HG02763 (cell line): ENCODE results near the gene IFNL2.
"Not testable (repeated sequence)": the region's sequence is repeated elsewhere in the genome, so short reads cannot be mapped to it uniquely, and the experiment has no call there.

ENCODE experiments used
- ATAC-seq: cut with Tn5 transposase; IDR thresholded peaks from one replicate; pipeline ENCODE4 v1.9.1; 2021; ENCODE audit warnings: mild to moderate bottlenecking, moderate library complexity; ENCODE audit not compliant: unreplicated experiment

IFNL2 gene

DNA sequence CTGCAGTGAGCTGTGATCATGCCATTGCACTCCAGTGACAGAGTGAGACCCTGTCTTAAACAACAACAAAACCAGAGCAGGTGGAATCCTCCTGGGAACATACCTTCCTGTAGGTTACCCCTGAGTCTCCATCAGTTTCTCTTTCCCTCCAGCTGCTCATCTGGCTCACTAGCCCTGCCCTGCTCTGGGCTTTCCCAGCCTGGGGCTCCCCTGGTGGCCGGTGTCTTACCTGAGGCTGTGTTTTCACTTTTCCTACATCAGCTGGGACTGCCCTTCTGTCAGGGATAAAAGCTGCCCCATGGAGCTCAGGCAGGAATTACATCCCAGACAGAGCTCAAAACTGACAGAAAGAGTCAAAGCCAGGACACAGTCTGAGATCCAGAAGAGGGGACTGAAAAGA, at the start of gene IFNL2:
Gene IFNL2 (plus strand): TSS at position 312 of the 400 bp plus-strand sequence. CDS start 173 bp downstream, outside the sequence.
- not testable (repeated sequence) for ATAC-seq

DNA sequence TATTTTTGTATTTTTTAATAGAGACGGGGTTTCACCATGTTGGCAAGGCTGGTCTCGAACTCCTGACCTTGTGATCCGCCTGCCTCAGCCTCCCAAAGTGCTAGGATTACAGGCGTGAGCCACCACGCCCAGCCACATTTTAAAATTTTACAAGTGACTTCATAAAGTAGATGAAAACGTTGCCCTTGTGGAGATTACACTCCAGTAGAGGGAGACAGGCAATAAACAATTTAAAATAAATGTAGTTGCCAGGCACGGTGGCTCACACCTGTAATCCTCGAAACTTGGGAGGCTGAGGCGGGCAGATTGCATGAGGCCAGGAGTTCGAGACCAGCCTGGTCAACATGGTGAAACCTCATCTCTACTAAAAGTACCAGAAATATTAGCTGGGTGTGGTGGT, 49.1 kb upstream of the IFNL2 start:
- not testable (repeated sequence) for ATAC-seq

GRCh38 chr19:39223703-39224279, 44.4 kb upstream of the IFNL2 start:
- no peak for ATAC-seq

DNA sequence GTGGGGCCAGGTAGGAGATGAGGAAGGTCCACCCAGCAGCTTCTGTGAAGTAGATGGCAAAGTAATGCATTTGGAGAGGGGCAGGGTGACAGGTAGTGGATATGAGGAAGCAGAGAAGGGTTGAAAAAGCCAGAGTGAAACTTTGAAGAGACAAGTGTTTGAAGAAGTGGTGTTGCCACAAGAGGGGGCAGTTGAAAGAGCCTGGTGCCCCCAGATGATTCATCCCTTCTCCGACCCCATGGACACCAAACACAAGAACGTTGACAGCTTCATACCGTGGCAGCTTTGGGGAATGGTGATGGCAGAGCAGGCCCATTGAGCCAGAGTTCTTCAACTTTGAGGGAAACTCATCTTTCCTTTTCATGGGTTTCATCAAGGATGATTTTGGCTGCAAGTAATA, 43.3 kb upstream of the IFNL2 start:
- no peak for ATAC-seq

- no peak for ATAC-seq
Observed at GRCh38 chr19:39230096-39230764, 38.0 kb upstream of the IFNL2 start.

DNA sequence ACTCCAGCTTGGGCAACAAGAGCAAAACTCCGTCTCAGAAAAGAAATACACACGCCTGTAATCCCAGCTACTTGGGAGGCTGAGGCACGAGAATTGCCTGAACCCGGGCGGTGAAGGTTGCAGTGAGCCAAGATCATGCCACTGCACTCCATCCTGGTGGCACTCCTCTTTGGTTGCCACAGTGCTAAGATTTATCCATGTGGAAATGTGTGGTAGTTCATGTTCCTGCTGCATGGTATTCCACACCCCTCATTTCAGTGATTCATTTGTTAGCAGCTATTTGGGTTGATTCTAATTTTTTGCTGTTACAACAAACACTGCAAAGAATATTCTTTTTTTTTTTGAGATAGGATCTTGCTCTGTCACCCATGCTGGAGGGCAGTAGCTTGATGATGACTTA, 35.5 kb upstream of the IFNL2 start:
- ATAC-seq, result no peak

- ATAC-seq, result no peak
Observed at GRCh38 chr19:39236527-39236926, 31.7 kb upstream of the IFNL2 start.

GRCh38 chr19:39237200-39238184, 30.7 kb upstream of the IFNL2 start:
- ATAC-seq, result no peak

DNA sequence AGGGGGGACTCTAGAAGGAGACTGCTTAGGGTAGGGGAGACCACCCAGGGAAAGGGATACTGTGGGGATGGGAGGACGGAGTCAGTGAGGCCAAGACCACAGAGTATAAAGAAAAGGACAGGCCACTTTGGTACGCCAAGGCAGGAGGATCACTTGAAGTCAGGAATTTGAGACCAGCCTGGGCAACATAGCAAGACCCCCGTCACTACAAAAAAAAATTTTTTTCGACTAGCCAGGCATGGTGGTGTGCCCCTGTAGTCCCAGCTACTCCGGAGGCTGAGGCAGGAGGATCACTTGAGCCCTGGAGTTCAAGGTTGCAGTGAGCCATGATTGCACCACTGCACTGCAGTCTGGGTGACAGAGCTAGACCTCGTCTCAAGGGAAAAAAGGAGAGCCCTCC, 30.0 kb upstream of the IFNL2 start:
- no peak for ATAC-seq

- no peak for ATAC-seq
Observed at GRCh38 chr19:39238944-39239343, 29.3 kb upstream of the IFNL2 start.

GRCh38 chr19:39240421-39240820, 27.8 kb upstream of the IFNL2 start:
- ATAC-seq, result no peak

GRCh38 chr19:39243741-39244140, 24.5 kb upstream of the IFNL2 start:
- not testable (repeated sequence) for ATAC-seq

- not testable (repeated sequence) for ATAC-seq
Observed at GRCh38 chr19:39244410-39245100, 23.6 kb upstream of the IFNL2 start, which contains the start of gene IFNL3. TSS of gene IFNL3 (minus strand) at chr19:39245006. CDS start at chr19:39244967, 39 bp downstream.

DNA sequence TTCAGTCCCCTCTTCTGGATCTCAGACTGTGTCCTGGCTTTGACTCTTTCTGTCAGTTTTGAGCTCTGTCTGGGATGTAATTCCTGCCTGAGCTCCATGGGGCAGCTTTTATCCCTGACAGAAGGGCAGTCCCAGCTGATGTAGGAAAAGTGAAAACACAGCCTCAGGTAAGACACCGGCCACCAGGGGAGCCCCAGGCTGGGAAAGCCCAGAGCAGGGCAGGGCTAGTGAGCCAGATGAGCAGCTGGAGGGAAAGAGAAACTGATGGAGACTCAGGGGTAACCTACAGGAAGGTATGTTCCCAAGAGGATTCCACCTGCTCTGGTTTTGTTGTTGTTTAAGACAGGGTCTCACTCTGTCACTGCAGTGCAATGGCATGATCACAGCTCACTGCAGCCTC, 23.0 kb upstream of the IFNL2 start:
- ATAC-seq, result not testable (repeated sequence)

DNA sequence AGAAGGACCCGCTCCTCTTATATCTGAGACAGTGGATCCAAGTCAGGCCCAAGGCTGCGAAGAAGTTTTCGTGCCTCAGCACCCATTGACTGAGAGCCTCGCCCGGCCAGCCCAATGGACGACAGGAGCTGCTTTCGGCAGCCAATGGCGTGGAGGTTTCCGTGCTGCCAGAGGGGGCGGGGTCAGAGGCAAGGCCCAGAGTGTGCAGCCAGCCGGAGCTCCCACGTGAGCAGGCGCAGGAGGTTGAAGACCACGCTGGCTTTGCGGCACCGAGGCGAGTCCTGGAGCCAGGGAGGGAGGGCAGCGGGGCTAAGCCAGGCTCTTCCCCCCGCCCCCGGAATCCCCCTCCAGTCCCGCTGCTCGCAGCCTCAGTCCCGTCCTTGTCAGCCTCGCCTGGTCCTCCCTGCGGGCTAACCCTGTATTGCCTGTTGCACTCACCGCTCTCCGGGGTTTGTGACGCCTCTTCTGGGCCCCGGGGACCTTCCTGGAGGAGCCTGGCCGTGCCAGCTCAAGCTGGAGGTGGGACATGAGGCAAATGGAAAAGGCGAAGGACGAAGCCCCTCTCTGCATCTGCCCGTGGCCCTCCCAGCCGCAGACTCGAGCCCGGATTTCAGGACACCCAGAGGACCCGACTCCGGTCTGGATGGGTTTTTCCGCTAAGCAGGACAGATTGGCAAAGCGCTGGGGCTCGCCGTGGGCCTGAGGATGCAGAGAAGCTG, 21.1 kb upstream of the IFNL2 start:
- ATAC-seq, result no peak

- no peak for ATAC-seq
Observed at GRCh38 chr19:39247701-39248664, 20.2 kb upstream of the IFNL2 start.

DNA sequence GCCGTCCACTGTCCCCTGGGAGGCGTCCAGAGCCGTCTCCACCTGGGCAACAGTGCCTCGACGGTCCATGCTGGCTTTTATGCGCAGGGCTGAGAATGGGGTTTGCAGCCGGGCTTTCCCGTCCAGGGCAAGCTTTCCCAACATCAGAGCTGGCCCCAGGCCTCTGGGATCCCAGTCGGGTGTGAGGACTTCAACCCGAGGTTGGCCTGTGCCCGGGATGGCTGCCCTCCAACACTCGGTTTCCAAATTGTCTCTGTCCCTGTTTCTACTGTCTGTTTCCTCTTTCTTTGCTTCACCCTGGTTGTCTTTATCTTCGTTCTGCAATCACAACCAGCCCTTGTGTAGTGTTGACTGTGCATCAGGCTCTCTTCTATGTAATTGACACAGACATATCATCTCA, 19.4 kb upstream of the IFNL2 start, which contains the start of gene IFNL4:
Gene IFNL4 (minus strand): TSS at position 51 of the 400 bp plus-strand sequence.
- ATAC-seq, result no peak

- ATAC-seq, result no peak
Observed at GRCh38 chr19:39251081-39251480, 17.1 kb upstream of the IFNL2 start.

GRCh38 chr19:39251846-39252245, 16.4 kb upstream of the IFNL2 start:
- ATAC-seq, result no peak
